CD4-positive, alpha-beta T cell treated with Interleukin-12 subunit alpha and Interleukin-12 subunit beta, for 1 hour (primary cell): ENCODE measurements around the gene SASH1.

Source experiments
- DNase-seq: peaks from one replicate; pipeline ENCODE4 v3.0.0-alpha.2; 2020

Gene SASH1

DNA sequence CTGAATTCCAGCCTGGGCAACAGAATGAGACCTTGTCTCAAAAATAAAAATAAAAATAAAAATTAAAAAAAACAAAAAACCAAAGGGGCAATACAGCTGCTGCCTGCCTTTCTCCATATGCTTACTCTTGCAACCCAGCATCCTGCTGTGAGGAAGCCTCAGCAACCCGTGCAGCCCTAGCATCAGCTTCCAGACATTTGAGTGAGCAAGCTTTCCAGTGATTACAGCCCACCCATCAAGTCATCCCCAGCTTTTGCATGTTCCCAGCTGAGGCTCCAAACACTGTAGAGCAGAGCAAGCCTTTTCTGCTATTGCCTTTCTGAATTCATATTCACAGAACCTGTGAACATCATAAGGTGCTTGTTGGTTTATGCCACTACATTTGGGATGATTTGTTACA lies 93.8 kb downstream of the SASH1 start:
- no peak for DNase-seq

DNA sequence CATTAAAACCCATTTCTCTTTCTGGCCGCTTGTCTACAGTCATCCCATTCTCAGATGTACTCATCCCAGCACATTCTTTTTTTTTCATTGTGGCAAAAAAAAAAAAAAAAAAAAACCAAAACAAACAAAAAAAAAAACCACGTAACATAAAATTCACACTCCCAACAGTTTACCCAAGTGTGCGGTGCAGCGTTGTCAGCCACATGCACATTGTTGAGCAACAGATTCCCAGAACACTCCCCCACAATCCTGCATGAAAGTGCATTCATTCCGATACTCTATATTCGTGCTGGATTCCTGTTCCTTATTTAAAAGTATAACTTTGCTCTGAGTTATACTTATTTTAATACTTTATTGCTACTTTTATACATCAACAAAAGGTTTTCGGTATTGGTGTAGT lies 96.0 kb downstream of the SASH1 start:
- no peak for DNase-seq

DNA sequence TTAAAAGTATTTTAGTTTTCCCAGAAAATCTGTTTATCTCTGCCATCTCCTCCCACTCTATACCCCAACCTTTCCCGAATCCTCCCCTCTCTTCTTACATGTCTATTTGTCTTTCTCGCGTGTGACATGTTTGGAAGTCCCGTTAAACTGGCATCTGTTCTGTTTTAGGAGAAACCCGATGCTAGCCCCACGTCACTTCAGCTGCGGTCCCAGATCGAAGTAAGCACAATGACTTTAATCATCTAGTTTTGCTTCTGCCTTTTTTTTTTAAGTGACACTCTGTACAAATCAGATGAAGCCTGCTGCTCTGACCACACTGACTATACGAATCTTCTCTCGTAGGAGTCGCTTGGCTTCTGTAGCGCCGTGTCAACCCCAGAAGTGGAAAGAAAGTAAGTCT lies 97.4 kb downstream of the SASH1 start:
- no peak for DNase-seq

DNA sequence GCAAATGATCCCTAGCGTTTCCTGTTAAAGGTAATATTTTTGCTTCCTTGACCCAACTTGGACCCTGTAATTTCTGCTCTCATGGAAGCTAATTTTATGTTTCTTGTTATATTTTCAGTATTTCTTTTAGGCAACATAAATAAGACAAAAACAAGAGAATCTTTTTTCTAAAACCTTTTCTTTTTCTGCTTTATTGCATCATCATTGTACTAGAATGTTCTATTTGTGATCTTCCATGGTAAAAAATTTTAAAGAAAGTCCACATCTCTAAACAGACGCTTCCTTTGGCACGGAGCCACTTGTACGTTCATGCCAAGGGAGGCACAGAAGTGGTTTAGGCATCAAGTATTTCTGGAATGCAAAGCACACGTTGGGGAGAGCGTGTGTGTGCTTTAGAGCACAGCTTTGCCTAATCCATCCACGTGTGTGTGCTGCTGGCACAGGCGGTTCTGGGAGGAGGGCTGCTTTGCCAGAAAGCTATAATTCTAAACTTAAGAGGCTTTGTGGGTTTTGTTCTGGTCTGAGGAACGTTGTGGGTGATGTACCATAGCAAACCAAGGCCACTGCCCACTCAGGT lies 98.3 kb downstream of the SASH1 start:
- no peak for DNase-seq

DNA sequence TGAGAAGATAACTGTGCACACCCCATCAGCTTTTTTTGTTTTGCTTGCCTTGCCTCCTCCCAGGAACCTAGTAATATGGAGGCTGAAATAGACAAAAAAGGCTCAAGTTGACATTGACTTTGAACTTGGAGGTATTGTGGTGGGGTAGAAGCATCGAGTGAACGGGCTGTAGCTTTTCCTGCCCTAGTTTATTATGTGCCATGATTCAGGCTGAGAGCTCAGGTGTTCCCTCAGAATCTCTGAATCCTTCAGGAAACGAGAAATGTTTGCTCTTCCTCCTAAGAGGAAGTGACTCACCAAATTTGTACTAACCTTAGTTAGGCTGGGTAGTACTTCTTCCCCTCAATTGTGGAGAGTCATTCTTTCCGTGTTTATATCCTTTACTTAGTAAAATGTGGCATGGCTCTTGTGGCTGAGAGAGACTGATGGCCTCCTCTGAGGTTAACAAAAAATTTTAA lies 98.8 kb downstream of the SASH1 start:
- no peak for DNase-seq

DNA sequence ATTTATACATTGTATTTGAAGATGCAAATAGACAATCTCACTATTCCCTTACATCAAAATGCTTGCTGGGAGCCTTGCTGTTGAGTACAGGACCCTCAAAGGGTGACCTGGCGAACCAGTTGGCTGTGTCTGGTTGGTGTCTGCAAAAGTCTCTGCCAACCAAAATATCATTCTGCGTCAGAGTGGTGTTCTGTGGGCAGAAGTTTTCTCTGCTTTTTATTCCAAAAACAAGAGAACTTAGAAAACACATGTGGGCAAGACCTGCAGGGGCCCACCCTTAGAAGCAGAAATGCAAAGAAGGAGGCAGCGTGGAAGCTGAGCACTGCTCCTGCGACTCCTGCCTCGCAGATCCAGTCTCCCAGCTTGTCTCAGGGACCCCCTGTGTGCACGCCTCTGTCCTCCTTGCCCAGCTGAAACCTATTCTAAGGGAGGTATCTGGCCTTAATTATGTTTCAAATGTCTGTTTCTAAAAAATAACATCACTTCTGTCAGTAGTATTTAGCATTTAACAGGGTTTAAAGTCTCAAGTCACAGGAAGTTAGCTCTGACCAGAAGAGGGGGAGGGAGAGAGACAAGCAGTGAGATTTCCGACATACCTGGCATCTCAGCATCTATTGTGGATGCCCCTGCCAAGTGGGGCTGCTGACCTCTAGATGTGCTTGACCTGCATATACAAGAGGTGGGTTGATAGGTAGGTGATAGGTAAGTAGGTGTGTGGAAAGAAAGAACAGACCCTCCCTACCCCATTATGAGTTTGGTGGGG lies 101.3 kb downstream of the SASH1 start:
- no peak for DNase-seq

DNA sequence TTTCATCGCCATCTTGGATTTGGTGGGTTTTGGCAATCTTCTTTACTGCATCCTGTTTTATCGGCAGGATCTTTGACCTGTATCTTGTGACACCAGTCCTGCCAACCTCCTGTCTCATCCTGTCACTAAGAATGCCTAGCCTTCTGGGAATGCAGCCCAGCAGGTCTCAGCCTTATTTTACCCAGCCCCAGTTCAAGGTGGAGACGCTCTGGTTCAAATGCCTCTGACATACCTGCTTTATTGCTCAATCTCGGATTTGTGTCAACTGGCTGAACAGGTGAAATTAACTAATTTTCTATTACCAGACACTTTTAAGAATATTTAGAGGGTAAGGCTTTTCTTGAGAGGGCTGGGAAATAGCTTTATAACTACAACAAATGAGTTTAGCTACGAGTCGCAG lies 102.5 kb downstream of the SASH1 start:
- DNase-seq = no peak

DNA sequence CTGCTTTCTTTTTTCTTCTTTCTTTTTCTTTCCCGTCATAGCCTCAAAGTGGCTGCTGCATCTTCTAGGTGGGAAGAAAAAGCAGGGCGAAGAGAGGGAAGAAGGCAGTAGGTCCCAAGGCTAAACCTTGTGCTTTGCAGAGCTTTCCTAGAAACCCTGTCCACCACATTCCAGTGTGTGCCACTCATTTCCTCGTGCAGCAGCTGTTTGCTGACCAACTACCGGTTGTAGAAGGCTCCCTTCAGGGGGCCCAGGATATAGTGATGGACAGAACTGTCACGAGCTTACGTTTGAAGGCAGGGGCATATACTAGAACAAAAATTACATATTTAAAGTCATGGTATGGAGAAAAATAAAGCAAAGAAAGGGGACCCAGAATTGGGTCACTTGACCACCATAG lies 103.0 kb downstream of the SASH1 start:
- DNase-seq = no peak

DNA sequence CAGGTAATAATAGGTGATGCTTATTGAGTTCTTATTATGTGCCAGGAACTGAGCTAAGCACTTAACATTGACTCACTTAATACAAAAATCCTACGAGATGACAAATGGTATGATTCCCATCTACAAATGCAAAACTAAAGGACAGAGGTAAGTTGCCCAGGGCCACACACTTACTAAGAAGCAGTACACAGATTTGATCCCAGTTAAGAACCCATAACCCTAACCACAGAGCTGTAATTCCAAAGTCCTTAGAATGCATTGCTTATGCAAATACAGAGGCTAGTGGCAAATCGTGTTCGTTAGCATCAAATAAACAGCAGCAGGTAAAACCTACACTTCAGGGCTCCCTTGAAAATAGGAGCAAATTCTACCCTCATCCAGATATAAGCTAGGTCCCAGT lies 104.0 kb downstream of the SASH1 start:
- DNase-seq = no peak

DNA sequence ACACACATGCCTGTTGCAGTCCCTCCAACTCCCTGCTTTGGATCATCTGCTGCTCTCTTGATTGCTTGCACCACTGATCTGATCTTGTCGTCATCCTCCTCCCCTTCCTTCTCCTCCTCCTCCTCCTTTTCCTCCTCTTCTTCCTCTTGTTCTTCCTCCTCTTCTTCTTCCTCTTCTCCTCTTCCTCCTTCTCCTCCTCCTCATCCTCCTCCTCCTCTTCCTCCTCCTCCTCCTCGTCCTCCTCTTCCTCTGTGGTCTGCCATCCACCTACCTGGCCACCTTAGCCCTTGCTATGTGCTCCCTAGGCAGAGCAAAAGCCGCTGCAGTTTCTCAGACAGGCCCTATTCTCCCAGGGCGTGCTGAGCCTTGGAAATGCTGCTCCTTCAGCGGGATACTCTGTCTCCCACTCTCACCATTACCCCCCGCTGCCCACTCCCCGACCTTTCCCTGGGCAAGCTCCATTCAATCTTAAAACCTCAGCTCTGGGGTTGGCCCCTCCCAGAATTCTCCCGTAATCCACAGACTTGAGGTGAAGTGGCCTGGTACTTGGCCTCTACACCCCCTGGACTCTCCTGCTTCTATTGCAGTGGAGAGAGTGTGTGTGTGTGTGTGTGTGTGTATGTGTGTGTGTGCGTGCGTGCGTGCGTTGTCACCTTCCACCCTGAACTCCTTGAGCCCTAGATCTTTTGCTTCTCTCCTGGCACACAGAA lies 105.0 kb downstream of the SASH1 start:
- DNase-seq = no peak

DNA sequence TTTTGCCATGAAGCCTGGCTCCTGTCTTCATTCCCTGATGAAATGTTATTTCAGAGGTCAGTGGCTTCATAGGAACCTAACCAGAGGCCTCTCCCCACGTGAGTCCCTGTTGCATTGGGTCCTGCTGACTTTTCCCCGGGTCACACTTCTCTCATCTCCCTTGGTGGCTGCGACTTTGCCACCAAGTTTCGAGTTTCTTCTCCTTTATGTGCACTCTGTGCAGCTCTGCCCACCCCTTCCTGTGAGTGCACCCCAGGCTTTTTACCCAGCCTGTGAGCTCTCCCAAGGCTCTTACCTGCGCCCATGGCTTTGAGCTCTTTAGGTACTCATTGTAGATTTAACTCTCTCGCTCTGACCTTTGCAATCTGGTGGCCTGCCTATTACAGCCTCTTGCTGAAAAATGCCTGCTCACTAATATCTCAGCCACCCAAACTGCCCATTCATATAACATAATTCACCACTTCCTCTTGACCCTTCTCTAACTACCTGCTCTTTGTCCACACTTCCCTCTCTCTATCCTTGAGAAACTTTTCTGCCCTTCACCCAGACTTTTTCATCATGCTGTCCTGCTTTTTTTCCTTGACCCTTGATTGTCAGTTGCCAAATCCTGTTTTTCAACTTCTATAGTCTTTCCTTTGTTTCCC lies 105.9 kb downstream of the SASH1 start:
- no peak for DNase-seq

DNA sequence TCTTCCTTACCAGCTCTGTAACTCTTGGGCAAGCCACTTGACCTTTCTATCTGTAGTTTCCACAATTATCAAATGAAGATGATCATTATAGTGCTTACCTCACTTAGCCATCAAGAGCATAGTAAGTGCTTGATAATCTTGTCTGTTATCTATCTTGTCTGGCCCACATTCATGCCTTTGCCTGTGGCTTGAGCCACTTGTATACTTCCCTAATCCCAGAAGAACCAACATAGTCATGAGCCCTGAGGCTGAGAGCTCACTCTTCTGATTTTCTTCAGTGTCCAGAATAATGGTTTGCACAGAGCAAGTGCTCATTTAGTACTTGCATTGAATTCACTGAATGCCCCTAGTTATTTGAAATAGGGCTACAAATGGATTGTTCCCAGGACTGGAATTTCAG lies 108.2 kb downstream of the SASH1 start:
- DNase-seq = no peak

DNA sequence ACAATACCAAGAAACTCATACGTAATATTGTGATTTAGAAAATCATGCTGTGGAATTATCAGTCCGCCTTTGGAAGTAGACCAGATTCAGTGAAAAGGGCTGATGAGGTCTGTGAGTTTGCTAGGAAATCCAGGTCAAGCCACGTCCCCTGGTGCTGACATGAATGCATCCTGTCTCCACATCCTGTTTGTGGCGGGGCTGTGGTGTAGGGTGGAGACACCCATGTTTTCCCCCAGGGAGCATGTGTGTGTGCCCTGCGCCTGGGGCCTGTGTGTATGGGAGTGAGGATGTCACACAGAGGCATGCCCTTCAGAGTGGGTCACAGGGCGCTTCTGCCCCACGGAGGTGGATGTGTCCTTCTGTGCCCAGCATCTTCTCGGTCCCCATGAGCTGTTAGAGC lies 109.1 kb downstream of the SASH1 start:
- peak; percentile 34 for DNase-seq

DNA sequence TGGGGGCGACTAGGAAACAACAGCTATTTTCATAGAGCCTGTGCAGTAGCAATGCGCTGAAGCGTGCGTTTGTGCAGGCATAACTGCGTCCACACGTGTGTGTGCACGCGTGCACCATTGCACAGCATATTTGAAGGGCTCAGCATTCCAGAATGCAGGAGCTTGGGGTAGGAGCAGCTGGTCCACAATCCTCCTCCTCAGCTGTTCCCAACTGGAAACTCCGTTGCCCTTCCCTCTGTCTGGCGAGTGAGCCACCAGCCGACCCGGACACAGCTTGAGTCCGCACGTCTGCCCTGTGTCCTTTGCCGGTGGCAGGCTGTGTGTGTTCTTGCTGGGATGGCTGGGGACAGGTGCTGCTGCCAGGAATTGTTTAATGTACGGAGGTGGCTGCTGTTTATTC lies 110.2 kb downstream of the SASH1 start:
- no peak for DNase-seq

DNA sequence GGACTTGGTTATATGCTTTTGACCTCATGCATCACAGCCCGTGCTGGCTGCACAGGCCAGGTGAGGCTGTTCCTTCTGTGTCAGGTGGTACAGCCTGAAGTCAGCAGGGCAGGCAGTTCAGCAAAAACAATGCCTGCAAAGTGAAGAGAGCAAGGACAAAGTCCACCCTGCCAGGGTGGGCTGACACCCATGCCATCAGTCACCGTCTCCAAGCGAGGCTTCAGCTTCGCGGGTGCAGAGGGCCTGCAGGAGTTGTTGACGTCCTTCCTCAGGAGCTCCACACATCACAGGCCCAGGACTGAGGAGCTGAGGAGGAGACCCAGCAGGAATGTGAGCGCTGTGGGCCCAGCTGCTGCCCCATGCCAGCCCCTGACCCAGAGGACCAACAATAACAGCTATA lies 111.3 kb downstream of the SASH1 start:
- no peak for DNase-seq

DNA sequence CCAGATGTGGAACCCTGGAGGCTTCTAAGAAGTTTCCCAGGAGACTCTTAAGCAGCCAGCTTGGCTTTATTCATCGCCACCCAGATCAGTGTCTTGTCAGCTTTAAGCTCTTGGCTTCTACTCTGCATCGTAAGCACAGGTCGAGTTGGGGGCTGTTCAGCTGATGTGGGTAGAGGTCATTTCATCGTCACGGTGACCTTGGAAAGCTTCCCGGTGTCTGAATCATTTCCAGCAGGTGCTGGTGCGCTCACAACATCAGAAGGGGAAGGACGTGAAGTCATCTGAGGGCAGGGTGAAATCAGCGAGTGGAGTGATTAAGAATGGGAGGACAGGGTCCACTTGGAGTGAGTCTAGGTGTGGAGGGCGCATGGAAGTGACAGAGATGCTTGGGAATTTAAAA lies 112.6 kb downstream of the SASH1 start:
- no peak for DNase-seq

DNA sequence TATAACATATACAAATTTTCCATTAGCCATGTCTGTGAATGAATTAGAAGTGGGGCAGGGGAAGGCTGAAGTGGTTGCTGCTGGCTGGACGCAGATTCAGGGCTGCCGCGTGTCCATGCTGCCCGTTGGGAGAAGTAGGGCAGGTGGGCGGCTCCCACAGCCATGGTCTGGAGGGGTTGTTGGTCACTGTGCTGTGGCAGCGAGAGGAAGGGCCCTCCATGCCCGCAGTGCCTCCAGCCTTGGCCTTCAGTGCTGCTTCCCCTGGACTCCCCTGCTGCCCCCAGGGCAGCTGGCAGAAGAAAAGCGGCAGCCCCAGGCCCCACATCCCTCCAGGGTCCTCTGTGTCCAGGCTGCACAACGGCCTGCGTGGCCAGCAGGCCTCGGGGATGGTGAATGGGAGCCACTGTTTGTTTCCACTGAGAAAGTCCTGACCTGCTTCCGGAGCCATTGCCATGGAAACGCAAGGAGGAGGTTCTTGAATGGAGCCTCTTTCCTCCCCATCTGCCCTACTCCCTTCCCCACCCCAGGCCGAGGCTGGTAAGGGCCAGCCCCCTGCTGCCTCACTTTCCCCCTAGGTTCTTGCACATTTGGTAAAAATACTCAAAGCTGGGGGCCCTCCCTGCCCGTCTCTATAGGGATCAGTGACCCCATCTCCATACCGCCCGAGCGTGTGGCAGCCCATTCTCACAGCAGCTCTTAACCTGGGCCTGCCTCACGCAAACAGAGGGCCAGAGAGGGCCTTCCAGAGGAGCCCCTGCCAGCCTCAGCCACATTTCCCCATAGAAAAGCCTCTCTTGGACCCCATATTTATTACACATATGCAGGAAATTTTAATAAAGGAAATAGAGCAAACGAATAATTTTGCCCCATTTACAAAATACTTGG lies 113.3 kb downstream of the SASH1 start:
- DNase-seq = no peak

DNA sequence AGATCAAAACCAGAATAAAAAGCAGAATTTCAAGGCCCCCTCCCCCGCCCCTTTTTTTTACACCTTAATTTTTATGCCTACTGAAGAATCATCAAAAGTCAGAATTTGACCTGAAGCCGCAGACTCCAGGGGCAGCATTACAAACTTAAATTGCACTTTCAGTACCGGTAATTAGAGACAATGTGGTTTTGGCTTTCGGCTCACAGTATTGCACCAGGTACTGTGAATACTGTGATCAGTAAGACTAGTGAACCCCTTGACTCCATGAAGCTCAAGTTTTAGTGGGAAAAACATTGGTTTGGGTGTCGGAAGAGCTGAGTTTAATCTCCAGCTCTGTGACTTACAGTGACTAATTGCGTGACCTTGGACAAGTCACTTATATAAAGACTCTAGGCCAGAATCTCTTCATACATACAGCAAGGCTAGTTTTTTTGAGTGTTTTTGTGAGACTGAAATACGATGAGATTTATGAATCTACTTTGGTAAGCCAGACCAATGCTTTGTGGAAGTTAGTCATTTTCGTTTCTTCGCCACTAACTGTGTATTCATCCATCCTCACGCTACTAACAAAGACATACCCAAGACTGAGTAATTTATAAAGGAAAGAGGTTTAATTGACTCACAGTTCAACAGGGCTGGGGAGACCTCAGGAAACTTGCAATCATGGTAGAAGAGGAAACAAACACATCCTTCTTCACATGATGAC lies 114.7 kb downstream of the SASH1 start:
- DNase-seq = no peak

DNA sequence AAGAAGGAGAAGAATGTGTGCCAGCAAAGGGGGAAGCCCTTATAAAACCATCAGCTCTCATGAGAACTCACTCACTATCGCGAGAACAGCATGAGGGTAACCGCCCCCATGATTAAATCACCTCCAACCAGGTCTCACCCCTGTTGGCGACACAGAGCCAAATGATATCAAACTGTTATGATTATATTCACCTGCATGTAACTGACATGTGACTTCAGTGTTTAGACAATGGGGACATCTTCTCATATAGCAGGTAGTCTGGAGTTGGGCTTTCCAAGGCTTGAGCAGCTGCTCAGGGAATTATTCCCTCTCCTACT lies 115.2 kb downstream of the SASH1 start:
- DNase-seq = no peak

DNA sequence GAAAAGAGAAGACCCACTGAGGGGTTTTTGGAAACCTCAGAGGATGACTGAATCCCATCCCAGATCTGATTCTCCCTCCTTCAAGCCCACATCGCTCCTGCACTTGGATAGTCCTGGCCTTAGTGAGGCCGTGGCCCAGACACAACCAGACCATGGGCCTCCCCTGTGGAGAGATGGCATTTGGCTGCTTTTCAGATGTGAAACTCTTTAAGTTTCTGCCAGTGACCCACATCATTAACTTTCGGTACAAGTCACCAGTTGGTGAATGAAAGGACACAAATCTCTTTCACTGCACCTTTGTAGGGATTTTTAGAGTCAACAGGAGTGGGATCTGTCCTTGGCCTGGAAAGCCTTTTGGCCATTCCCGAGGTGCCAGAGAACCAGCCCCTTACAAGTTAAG lies 116.6 kb downstream of the SASH1 start:
- no peak for DNase-seq

DNA sequence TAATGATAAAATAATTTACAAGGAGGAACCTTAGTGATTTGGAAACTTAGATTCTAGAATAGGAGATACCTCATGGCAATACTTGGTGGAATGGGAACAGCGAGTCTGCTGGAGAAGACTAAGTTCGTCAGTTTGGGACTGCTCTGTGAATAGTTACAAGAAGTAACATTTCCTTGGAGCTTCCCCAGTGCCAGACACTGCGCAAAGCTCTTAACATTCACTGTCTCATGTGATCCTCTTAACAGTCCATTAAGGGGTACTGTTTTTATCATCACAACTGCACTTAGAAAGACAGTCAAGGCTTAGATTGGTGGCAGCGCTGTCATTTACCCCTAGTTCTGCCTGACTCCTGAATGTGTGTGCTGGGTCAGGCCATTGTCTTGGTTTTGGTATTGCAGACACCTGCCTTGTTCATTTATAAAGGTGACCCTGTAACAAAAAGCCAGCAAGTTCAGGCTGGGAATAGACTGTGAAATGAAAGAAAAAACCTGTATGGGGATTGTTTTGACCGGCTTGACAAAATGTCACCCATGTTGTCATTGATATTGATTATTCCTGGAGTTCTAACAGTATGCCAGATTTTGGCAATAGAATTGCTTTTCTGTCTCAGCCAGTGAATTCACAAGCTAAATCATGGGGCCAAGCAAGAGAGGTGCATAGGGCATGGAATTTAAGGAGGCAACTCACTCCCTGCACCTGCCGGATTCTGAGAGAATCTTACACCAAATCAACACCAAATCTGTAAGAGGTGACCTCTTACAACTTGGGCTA lies 118.4 kb downstream of the SASH1 start:
- DNase-seq = no peak
